ENCODE data around the gene ZBED4. TPM values are rescaled to one million over a fixed set of nuclear protein-coding genes. Genes with fewer than 3 reads are reported as not detected.

The ZBED4 gene
- total and polyA plus RNA-seq, 2 donors (not counting 1 experiment from before 2014, with no cell fraction given), result 3.5 to 6.3 TPM

- no peak overlapping the region for H3K4me3 ChIP-seq (replicated peaks in 1 of 4; ENCODE audit: control extremely low read depth in 1 of 4, insufficient read depth in 1 of 4, low read depth in 3 of 4, low read length in 4 of 4)
- H3K4me1 ChIP-seq (ENCODE audit: control insufficient read depth, extremely low read depth, insufficient read depth, low read length), result no peaks in the 10 kb centered on the region
- no peak overlapping the region for H2AFZ ChIP-seq (ENCODE audit: low read length)
- H4K20me1 ChIP-seq (ENCODE audit: control insufficient read depth, extremely low read depth, insufficient read depth, low read length), result no peaks in the 10 kb centered on the region
- peaks cover 9% of the 10 kb centered on the region for H3K36me3 ChIP-seq (ENCODE audit: control insufficient read depth, insufficient read depth, low read length)
- DNase-seq (ENCODE audit: low read depth in 2 of 2), result no peak
- no peak for TF ChIP-seq EZH2 (IDR thresholded peaks at IDR 0.05; ENCODE audit: low read length, missing control alignments)
- TF ChIP-seq, protein P1, sequence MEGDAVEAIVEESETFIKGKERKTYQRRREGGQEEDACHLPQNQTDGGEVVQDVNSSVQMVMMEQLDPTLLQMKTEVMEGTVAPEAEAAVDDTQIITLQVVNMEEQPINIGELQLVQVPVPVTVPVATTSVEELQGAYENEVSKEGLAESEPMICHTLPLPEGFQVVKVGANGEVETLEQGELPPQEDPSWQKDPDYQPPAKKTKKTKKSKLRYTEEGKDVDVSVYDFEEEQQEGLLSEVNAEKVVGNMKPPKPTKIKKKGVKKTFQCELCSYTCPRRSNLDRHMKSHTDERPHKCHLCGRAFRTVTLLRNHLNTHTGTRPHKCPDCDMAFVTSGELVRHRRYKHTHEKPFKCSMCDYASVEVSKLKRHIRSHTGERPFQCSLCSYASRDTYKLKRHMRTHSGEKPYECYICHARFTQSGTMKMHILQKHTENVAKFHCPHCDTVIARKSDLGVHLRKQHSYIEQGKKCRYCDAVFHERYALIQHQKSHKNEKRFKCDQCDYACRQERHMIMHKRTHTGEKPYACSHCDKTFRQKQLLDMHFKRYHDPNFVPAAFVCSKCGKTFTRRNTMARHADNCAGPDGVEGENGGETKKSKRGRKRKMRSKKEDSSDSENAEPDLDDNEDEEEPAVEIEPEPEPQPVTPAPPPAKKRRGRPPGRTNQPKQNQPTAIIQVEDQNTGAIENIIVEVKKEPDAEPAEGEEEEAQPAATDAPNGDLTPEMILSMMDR (conservative IDR thresholded peaks at IDR 0.05 in 1 of 2, IDR thresholded peaks at IDR 0.05 in 1 of 2; ENCODE audit: low read depth in 1 of 2, low read length in 2 of 2), result no peak
- H3K79me2 ChIP-seq (ENCODE audit: control insufficient read depth, insufficient read depth, low read length), result no peaks in the 10 kb centered on the region
- no peaks in the 10 kb centered on the region for H3K9me3 ChIP-seq (ENCODE audit: control insufficient read depth, insufficient read depth, low read depth, low read length)
- H3K27me3 ChIP-seq (ENCODE audit: control insufficient read depth, insufficient read depth, low read length), result no peaks in the 10 kb centered on the region
- H3K4me2 ChIP-seq (ENCODE audit: extremely low read depth, insufficient read depth, low read length), result no peak overlapping the region
- H3K9ac ChIP-seq (ENCODE audit: insufficient read depth, low read length), result no peak overlapping the region
- H3K27ac ChIP-seq (ENCODE audit: insufficient read depth, low read length), result no peak overlapping the region
Measured at GRCh38 chr22:49897015-49897684, 43.5 kb downstream of the ZBED4 start.

DNA sequence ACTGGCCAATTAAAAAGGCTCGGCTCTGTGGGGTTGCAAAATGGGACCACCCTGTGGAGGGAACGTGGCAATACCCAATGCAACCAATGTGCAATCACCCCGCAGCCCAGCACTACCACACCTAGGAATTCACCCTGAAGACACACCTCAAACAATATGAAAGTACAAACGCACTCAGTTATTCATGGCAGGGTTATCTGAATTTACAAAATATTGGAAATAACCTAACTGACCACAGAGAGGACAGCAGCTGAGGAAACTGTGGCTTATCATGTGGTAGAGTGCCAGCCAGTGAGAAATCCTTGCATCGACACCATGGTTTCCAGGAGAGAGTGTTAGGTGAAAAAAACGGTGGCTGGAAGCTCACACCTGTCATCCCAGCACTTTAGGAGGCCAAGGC, 45.9 kb downstream of the ZBED4 start:
- TF ChIP-seq, protein P1 (conservative IDR thresholded peaks at IDR 0.05 in 1 of 2, IDR thresholded peaks at IDR 0.05 in 1 of 2; ENCODE audit: low read depth in 1 of 2, low read length in 2 of 2), result no peak
- TF ChIP-seq EZH2 (IDR thresholded peaks at IDR 0.05; ENCODE audit: low read length, missing control alignments), result no peak
- DNase-seq (ENCODE audit: low read depth in 2 of 2), result no peak
- H3K4me1 ChIP-seq (ENCODE audit: control insufficient read depth, extremely low read depth, insufficient read depth, low read length), result no peaks in the 10 kb centered on the region
- H3K79me2 ChIP-seq (ENCODE audit: control insufficient read depth, insufficient read depth, low read length), result no peaks in the 10 kb centered on the region
- peaks cover 16% of the 10 kb centered on the region for H3K36me3 ChIP-seq (ENCODE audit: control insufficient read depth, insufficient read depth, low read length)
- no peak overlapping the region for H2AFZ ChIP-seq (ENCODE audit: low read length)
- H3K27me3 ChIP-seq (ENCODE audit: control insufficient read depth, insufficient read depth, low read length), result no peaks in the 10 kb centered on the region
- H3K27ac ChIP-seq (ENCODE audit: insufficient read depth, low read length), result no peak overlapping the region
- H3K4me3 ChIP-seq (replicated peaks in 1 of 4; ENCODE audit: control extremely low read depth in 1 of 4, insufficient read depth in 1 of 4, low read depth in 3 of 4, low read length in 4 of 4), result no peak overlapping the region
- H3K4me2 ChIP-seq (ENCODE audit: extremely low read depth, insufficient read depth, low read length), result no peak overlapping the region
- H3K9me3 ChIP-seq (ENCODE audit: control insufficient read depth, insufficient read depth, low read depth, low read length), result no peaks in the 10 kb centered on the region
- no peak overlapping the region for H3K9ac ChIP-seq (ENCODE audit: insufficient read depth, low read length)
- H4K20me1 ChIP-seq (ENCODE audit: control insufficient read depth, extremely low read depth, insufficient read depth, low read length), result no peaks in the 10 kb centered on the region

GRCh38 chr22:49900441-49901230, 47.0 kb downstream of the ZBED4 start:
- Histone ChIP-seq H3K9me3 (ENCODE audit: control insufficient read depth, insufficient read depth, low read depth, low read length) (no peaks in the 10 kb centered on the region), H3K79me2 (ENCODE audit: control insufficient read depth, insufficient read depth, low read length) (no peaks in the 10 kb centered on the region), H3K36me3 (ENCODE audit: control insufficient read depth, insufficient read depth, low read length) (peaks cover 16% of the 10 kb centered on the region), H2AFZ (ENCODE audit: low read length) (no peak overlapping the region), H4K20me1 (ENCODE audit: control insufficient read depth, extremely low read depth, insufficient read depth, low read length) (no peaks in the 10 kb centered on the region), H3K27me3 (ENCODE audit: control insufficient read depth, insufficient read depth, low read length) (no peaks in the 10 kb centered on the region), H3K27ac (ENCODE audit: insufficient read depth, low read length) (no peak overlapping the region), H3K4me3 (replicated peaks in 1 of 4; ENCODE audit: control extremely low read depth in 1 of 4, insufficient read depth in 1 of 4, low read depth in 3 of 4, low read length in 4 of 4) (no peak overlapping the region), H3K9ac (ENCODE audit: insufficient read depth, low read length) (no peak overlapping the region), H3K4me1 (ENCODE audit: control insufficient read depth, extremely low read depth, insufficient read depth, low read length) (no peaks in the 10 kb centered on the region), H3K4me2 (ENCODE audit: extremely low read depth, insufficient read depth, low read length) (no peak overlapping the region)
- no peak for DNase-seq (ENCODE audit: low read depth in 2 of 2)
- TF ChIP-seq, protein P1 (conservative IDR thresholded peaks at IDR 0.05 in 1 of 2, IDR thresholded peaks at IDR 0.05 in 1 of 2; ENCODE audit: low read depth in 1 of 2, low read length in 2 of 2), result no peak
- TF ChIP-seq EZH2 (IDR thresholded peaks at IDR 0.05; ENCODE audit: low read length, missing control alignments), result no peak

All from fibroblast of lung (primary cell).